Astrocyte of the cerebellum (primary cell): ENCODE data around the gene TEX53.

Experiments
- DNase-seq: peaks from one replicate; pipeline ENCODE4 v3.0.0-alpha.2; 2011; ENCODE audit warnings: low read depth
- H3K4me3 ChIP-seq: 2 replicates; pipeline ENCODE4 v1.5.1; 2011; ENCODE audit warnings: mild to moderate bottlenecking, low read depth, low read length, moderate library complexity
- in situ Hi-C: cut with HindIII; loops from 2 replicates; pipeline ENCODE4 v1.10.0; 2017; ENCODE audit warnings: low sequenced_read_pairs
- TF ChIP-seq, protein P1 (sequence below): IDR thresholded peaks from 2 replicates; pipeline ENCODE4 v1.5.1; 2012; ENCODE audit warnings: low read length, low read depth, moderate library complexity, mild to moderate bottlenecking; ENCODE audit errors: missing control alignments

TEX53 gene

DNA sequence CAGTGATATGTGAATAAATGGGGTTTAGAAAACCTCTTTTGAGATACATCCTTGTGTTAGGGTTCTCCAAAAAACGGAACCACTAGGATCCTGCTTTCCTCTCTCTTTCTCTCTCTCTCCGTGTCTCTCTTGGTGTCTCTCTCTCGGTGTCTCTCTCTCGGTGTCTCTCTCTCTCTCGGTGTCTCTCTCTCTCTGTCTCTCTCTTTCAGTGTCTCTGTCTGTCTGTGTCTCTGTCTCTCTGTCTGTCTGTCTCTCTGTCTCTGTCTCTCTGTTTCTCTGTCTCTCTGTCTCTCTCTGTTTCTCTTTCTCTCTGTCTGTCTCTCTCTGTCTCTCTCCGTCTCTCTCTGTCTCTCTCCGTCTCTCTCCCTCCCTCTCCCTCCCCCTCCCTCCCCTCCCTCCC, 32.2 kb upstream of the TEX53 start:
- no peak overlapping the region for H3K4me3 ChIP-seq
- DNase-seq = no peak
- TF ChIP-seq, protein P1, sequence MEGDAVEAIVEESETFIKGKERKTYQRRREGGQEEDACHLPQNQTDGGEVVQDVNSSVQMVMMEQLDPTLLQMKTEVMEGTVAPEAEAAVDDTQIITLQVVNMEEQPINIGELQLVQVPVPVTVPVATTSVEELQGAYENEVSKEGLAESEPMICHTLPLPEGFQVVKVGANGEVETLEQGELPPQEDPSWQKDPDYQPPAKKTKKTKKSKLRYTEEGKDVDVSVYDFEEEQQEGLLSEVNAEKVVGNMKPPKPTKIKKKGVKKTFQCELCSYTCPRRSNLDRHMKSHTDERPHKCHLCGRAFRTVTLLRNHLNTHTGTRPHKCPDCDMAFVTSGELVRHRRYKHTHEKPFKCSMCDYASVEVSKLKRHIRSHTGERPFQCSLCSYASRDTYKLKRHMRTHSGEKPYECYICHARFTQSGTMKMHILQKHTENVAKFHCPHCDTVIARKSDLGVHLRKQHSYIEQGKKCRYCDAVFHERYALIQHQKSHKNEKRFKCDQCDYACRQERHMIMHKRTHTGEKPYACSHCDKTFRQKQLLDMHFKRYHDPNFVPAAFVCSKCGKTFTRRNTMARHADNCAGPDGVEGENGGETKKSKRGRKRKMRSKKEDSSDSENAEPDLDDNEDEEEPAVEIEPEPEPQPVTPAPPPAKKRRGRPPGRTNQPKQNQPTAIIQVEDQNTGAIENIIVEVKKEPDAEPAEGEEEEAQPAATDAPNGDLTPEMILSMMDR = no peak
- in situ Hi-C loops = no loop called here

DNA sequence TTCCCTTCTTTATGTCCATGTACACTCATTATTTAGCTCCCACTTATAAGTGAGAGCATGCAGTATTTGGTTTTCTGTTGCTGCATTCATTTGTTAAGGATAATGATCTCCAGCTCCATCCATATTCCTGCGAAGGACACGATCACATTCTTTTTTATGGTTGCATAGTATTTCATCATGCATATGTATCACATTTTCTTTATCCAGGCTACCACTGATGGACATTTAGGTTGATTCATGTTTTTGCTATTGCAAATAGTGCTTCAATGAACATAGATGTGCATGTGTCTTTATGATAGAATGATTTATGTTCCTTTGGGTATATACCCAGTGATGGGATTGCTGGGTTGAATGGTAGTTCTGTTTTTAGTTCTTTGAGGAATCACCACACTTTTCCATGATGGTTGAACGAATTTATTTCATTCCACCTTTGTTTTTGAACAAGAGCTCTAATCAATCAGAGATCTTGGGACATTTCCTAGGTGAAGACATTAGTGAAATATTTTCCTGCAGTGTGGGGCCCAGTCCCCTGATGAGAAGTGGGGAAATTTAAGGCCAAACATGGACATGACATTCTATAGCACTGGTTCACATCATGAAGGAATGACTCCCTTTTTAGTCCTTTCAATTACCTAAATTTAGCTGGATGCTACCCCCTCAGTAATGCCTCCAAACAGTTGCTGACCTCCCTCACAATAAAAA, 31.5 kb upstream of the TEX53 start:
- DNase-seq = no peak
- in situ Hi-C loops = no loop called here
- no peak overlapping the region for H3K4me3 ChIP-seq
- TF ChIP-seq, protein P1 = no peak

DNA sequence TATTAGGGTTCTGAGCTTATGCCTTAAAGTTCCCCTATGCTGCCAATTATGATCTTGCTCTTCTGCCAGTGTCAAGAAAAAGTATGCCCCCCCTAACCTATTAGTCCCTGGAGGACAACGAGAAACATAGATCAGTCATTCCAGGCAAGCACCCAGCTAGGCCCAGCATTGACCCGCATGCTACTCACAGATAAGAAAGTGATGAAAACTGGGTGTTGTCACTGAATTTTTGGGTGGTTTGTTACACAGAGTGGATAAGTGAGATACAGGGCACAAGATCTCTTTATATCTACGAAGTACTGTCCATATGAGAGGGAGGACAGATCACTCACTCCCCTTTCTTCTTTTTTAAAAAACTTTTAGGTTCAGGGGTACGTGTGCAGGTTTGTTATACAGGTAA, 30.8 kb upstream of the TEX53 start:
- in situ Hi-C loops = no loop called here
- H3K4me3 ChIP-seq = no peak overlapping the region
- DNase-seq = no peak
- TF ChIP-seq, protein P1 = no peak

DNA sequence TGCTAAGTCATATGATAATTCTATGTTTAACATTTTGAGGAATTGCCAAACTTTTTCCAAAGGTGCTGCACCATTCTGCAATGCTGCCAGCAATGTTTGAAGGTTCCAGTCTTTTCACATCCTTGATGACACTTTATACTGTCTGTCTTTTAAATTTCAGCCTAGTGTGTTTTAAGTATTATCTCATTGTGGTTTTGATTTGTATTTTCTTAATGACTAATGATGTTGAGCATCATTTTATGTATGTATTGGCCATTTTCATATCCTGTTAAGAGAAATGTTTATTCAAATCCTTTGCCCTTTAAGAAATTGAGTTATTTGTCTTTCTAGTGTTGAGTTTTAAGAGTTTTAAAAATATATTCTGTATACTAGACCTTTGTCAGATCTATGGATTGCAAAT, 29.4 kb upstream of the TEX53 start:
- DNase-seq = no peak
- H3K4me3 ChIP-seq = no peak overlapping the region
- TF ChIP-seq, protein P1 = no peak
- in situ Hi-C loops = no loop called here

DNA sequence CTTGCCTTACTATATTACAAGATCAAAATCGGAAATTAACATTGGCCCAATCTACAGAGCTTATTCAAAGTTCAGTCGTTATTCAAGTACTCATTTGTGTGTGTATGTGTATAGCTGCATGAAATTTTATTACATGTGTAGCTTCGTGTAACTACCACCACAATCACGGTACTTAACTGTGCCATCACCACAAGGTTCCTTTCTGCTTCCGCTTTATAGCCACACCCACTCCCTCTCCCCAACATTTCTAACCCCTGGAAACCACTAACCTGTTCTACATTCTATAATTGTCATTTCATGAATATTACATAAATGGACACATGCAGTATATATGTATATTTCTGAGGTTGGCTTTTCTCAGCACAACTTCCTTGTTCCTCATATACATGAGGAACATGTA, 28.3 kb upstream of the TEX53 start:
- no peak for DNase-seq
- in situ Hi-C loops = no loop called here
- H3K4me3 ChIP-seq = no peak overlapping the region
- TF ChIP-seq, protein P1 = no peak

DNA sequence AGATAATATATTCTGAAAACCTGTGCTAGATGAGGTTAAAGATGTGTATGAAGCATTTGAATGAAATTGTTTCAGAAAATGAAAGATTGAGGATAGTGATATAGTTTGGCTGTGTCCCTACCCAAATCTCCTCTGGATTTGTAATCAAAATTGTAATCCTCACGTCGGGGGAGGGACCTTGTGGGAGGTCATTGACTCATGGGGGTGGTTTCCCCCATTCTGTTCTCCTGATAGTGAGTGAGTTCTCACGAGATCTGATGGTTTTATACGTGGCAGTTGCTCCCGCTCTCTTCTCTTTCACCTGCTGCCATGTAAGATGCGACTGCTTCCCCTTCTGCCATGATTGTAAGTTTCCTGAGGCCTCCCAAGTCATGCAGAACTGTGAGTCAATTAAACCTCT, 26.4 kb upstream of the TEX53 start:
- in situ Hi-C loops = no loop called here

More for the DNA sequence above, 26.4 kb upstream of the TEX53 start:
- DNase-seq = no peak
- TF ChIP-seq, protein P1 = no peak
- H3K4me3 ChIP-seq = no peak overlapping the region
